Transverse colon (tissue), 4 donors: ENCODE data around the gene MTSS2.

Experiments used
- POLR2A ChIP-seq: fragments of 450-650 bp; IDR thresholded peaks from one replicate; pipeline ENCODE4 v1.6.1; 2016; ENCODE audit warnings: antibody characterized with exemption, mild to moderate bottlenecking, moderate library complexity
- POLR2AphosphoS5 ChIP-seq, 3 donors: sonication (generic); formaldehyde crosslinking; IDR thresholded peaks; one replicate each; pipeline ENCODE4 v1.6.1; 2016; ENCODE audit warnings: antibody characterized with exemption in 3 of 3
- TF ChIP-seq, protein P1 (sequence below), 5 experiments: fragments of 200-600 bp in 3 of 5; fragments of 450-650 bp in 2 of 5; sonication (generic) in 3 of 5; IDR thresholded peaks; 1 replicate in 2 of 5; 2 replicates in 3 of 5; pipeline ENCODE4 v1.5.1; 2016 to 2017; ENCODE audit warnings: antibody characterized with exemption in 5 of 5, inconsistent platforms in 3 of 5, mild to moderate bottlenecking in 2 of 5, moderate library complexity in 1 of 5

DNA sequence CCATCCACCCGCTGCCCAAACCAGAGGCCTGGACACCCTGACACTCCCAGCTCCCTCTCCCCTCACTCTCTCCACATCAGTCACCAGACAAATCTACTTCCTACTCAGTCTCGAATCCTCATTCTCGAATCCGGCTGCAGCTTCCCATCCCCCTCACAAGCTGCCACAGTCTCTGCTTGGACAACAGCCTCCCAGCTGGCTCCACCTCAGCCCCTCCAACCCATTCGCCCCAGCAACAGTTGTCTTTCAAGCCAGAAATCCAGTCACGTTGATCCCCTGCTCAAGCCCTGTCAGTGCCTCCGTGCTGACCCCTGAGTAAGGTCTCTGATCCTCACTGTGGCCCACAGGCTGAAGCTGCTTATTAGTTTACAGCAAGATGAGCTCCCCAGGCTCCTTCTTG, 44.2 kb upstream of the MTSS2 start:
- TF ChIP-seq, protein P1, sequence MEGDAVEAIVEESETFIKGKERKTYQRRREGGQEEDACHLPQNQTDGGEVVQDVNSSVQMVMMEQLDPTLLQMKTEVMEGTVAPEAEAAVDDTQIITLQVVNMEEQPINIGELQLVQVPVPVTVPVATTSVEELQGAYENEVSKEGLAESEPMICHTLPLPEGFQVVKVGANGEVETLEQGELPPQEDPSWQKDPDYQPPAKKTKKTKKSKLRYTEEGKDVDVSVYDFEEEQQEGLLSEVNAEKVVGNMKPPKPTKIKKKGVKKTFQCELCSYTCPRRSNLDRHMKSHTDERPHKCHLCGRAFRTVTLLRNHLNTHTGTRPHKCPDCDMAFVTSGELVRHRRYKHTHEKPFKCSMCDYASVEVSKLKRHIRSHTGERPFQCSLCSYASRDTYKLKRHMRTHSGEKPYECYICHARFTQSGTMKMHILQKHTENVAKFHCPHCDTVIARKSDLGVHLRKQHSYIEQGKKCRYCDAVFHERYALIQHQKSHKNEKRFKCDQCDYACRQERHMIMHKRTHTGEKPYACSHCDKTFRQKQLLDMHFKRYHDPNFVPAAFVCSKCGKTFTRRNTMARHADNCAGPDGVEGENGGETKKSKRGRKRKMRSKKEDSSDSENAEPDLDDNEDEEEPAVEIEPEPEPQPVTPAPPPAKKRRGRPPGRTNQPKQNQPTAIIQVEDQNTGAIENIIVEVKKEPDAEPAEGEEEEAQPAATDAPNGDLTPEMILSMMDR (IDR thresholded peaks at IDR 0.05): no peak
- TF ChIP-seq POLR2A (no peak), POLR2AphosphoS5 (IDR thresholded peaks at IDR 0.05) (no peak)
